ENCODE measurements around the gene FN3KRP.

Gene FN3KRP

DNA sequence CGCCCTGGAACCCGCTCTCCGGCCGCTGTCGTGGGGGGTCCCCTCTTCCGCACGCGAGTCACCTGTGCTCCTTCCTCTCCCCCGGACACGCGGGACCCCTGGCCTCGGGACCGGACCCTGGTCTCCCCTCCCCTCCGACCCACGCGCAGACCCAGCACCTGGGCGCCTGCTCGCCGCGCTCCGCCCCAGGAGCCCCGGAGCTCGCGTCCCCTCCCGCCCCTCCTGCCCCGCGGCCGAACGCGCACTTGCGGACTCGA is 18.8 kb upstream of the FN3KRP start:
- TF ChIP-seq CTCF (IDR thresholded peaks at IDR 0.05), result no peak

DNA sequence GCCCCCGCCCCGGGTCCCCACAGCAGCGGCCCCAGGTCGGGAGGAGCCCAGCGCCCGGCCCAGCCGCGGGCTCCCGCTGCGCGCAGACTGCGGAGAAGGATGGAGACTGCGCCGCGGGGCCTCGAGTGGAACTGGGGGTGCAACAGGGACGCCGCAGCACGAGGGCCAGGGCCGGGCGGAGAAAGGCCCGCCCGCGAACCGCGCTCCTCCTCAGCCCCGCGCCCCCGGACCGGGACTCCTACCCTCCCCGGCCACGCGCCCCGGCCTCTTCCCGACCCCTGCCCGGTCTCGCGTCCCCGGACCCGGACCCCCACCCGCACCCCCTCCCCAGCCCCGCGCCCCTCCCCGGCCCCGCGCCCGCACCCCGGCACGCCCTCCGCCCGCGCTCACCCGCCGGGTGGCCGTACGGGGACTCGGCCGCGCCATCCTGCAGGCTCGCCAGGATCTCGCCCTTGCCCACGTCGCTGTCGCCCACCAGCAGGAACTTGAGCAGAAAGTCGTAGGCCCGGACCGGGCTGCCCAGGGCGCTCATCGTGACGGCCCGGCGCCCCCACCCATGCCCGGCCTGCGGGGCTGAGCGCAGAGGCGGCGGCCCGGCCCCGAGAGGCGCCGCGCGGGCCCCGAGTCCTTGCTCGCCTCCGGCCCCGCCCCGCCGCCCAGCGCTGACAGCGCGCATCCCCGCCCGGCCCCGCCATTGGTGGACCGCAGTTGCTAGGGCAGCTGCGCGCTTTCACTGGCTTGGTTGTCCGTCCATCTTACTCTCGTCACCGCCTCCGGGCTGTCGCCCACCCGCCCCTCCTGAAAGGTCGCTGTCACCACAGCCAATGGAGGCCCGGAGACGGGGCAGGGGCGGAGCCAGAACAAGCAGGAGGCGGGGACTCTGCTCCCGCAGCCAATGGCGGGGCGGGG is 18.2 kb upstream of the FN3KRP start, which contains the start of gene RAB40B:
Gene RAB40B (minus strand): TSS at position 634 of the 909 bp plus-strand sequence. CDS start 102 bp downstream, at position 532.
- TF ChIP-seq CTCF (IDR thresholded peaks at IDR 0.05), result no peak

DNA sequence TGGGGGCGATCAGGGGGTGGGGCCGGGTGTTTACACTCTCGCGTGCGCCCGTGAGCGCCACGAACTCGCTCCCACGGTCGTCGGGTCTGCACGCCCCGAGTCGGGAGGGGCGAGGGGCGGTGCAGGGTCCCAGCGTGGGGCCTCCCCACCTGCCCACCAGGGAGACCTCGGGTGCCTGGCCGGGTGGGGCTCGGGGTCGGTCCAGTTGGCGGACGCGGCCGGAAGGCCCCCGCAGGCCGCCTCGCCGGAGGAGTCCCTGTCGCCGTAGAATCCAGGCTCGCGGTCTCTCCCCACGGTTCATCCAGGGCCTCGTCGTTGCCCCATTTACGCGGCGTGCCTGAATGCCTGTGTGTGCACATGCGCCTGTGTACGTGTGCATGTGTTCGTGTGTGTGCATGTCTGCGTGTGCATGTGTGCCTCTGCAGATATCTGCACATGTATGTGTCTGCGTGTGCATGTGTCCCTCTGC is 17.5 kb upstream of the FN3KRP start:
- no peak for TF ChIP-seq CTCF (IDR thresholded peaks at IDR 0.05)

- no peak for TF ChIP-seq CTCF (IDR thresholded peaks at IDR 0.05)
Measured at GRCh38 chr17:82699551-82699950, 17.0 kb upstream of the FN3KRP start.

- no peak for TF ChIP-seq CTCF (IDR thresholded peaks at IDR 0.05)
Measured at GRCh38 chr17:82702231-82702927, 14.1 kb upstream of the FN3KRP start.

DNA sequence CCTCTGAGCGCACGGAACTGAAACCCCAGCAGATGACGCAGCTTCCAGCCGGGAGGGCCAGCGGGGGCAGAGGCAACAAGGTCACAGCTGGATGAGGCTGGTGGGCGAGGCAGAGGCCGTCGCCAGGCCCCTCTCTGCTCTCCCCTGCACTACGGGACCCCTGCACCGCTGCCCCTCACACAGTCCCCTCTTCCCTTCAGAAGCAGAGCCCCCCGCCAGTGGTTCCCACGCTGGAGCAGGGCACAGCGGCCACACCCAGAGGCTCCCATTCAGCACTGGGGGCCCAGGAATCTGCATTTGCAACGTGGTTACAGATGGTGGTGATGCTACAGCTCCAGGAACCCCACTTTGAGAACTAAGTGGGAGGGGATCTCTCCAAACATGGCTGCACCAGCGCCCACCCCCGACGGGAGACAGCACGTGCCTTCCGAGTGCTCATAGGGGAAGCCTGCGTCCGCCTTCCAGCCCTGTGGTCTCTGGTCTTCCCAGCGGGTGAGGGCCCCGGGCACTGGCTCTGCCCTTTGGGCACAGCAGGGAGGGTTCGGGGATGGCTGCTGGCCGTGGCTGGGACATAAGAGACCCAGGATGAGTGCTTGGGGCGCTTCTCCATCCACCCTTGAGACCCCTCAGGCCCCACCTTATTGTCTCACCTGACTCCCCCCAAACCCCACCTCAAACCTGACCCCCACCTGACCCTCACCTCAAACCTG is 13.3 kb upstream of the FN3KRP start:
- TF ChIP-seq CTCF (IDR thresholded peaks at IDR 0.05), result no peak

All from LNCAP (cell line).